Caki2 (cell line): ENCODE measurements around the gene DNAL1. TPM values are rescaled to one million over a fixed set of nuclear protein-coding genes. Genes with fewer than 3 reads are reported as not detected.

Experiments used
- DNase-seq: peaks from one replicate; pipeline ENCODE4 v3.0.0-alpha.2; 2015; ENCODE audit warnings: low read depth
- in situ Hi-C: cut with HindIII; loops from 2 replicates; pipeline ENCODE4 v1.10.0; 2016; ENCODE audit warnings: low sequenced_read_pairs, low pct_unique_long_range_greater_than_20kb, mixed read lengths
- total RNA-seq: library from RNA; depleted of rRNA; stranded (reverse); fragments of >200 nt; shearing (Covaris generic); gene quantifications from 2 replicates; pipeline ENCODE4 v1.2.3, GENCODE V29; 2014; ENCODE audit warnings: low replicate concordance

Gene DNAL1
- total RNA-seq, 1 experiment from 2014 or later = 3.7 TPM

DNA sequence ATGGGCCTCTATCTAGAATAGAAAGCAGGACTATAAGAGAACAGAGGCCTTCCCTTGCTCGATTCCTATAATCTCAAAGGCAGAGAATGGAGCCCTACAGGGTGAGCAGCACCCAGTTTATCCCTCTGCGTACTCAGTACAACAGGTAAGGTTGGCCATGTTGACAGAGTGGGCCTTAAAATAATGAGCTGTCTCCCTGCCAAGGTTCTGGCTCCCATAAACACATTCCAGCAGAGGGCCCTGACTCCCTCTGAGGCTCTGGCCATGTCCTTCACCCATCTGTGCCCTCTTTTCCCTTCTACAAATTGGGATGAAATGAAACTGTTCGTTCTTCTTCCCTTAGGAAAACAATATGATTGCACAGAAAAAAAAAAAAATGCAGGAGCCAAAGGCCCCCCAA is 86.3 kb downstream of the DNAL1 start:
- no peak for DNase-seq
- in situ Hi-C loops = no loop called here

GRCh38 chr14:73732006-73732405 is 87.2 kb downstream of the DNAL1 start:
- DNase-seq = no peak
- in situ Hi-C loops = no loop called here

- in situ Hi-C loops = no loop called here
These were observed 92.1 kb downstream of the DNAL1 start for GRCh38 chr14:73736842-73737241.

GRCh38 chr14:73738518-73739173 is 93.9 kb downstream of the DNAL1 start:
- DNase-seq = no peak
- in situ Hi-C loops = no loop called here

More at GRCh38 chr14:73736842-73737241, 92.1 kb downstream of the DNAL1 start:
- DNase-seq = no peak

GRCh38 chr14:73739174-73739898 is 94.5 kb downstream of the DNAL1 start:
- no peak for DNase-seq
- in situ Hi-C loops = no loop called here

DNA sequence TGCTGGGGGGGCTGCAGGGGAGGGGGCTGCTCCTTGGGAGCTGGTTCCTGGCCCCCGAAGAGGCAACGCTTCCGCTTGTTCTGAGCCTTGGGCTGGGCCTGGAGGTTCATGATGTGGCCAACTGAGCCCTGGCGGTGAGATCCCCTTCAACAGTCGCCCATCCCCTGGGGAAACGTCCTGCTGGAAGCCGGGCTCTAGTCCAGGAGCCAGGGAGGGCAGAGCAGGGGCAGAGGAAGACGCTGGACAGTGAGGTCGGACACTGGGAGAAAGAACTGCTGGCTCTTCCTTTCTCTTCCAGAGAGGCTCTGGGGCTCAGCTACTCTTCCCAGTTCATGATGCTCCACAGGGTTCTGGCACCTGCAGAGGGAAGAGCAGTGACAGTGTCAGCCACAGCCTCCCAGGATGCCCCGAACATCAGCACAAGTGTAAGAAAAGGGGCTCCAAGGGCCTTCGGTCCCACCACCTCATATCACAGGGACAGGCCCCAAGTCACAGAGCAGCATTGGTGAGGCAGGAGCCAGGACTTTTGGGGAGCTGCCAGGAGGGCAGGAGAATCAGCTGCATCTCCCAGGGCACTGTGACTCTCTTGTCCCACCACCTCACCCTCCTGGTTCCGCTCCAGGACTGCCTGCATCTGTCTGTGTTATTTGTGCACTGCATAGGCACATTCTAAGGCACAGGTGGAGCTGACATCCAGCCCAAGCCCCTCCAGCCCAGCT is 95.3 kb downstream of the DNAL1 start:
- in situ Hi-C loops = no loop called here
- no peak for DNase-seq

- in situ Hi-C loops = no loop called here
- DNase-seq = no peak
These were observed 96.0 kb downstream of the DNAL1 start for GRCh38 chr14:73740618-73741326.

- in situ Hi-C loops = no loop called here
- DNase-seq = peak; percentile 57
These were observed 96.6 kb downstream of the DNAL1 start for GRCh38 chr14:73741386-73741875.

DNA sequence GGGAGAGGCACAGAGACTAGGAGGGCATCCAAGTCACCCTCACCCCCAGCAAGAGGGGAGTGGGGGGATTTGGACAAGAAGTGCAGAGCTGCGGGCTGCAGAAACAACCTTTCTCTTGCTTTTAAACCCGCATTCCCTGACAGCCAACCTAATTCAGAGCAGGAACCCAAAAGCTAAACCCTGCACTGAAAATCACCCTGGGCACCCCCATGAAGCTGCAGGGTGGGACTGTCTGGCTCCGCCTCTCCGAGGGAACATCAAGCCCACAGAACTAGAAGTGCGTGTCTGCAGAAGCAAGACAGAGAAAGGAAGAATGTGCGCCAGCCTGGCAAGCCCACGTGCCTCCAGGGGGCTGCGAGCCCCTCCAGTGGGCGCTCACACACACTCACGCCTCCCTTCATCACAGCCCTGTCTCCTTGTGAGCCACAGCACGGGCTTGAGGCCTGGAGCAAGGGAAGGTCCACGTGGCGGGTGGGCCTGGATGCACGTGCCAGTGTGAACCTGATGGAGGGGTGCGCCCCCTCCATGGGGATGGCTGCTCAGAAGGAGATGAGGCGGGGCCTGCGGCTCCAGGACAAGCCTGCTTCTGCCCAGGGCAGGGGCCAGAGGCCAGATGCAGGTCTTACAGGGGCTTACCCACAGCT is 97.2 kb downstream of the DNAL1 start:
- DNase-seq = no peak
- in situ Hi-C loops = no loop called here

- DNase-seq = no peak
- in situ Hi-C loops = no loop called here
These were observed 97.9 kb downstream of the DNAL1 start for GRCh38 chr14:73742520-73743238.

DNA sequence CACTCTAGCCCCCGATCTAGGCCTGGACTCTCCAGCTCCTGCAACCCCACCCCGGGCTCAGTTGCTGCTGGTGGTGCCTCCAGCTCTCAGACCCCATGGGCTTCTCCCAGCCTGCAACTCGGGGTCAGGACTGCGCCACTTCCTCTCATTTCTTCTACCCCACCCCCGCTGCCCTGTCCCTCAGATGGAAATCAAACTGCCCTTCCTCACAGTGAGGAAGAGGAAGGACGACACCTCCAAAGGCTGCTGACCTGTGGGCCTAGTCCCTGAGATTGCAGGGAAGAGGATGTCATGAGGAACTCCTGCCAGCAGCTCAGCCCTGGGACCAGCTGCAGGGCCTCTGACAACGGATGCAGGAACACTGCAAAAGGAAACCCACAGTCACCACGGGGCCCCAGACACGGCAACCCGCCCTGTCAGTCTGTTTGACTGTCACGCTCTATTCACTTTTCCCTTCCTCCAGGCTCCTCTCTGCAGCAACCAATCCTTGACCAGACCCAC is 98.7 kb downstream of the DNAL1 start:
- in situ Hi-C loops = no loop called here

DNA sequence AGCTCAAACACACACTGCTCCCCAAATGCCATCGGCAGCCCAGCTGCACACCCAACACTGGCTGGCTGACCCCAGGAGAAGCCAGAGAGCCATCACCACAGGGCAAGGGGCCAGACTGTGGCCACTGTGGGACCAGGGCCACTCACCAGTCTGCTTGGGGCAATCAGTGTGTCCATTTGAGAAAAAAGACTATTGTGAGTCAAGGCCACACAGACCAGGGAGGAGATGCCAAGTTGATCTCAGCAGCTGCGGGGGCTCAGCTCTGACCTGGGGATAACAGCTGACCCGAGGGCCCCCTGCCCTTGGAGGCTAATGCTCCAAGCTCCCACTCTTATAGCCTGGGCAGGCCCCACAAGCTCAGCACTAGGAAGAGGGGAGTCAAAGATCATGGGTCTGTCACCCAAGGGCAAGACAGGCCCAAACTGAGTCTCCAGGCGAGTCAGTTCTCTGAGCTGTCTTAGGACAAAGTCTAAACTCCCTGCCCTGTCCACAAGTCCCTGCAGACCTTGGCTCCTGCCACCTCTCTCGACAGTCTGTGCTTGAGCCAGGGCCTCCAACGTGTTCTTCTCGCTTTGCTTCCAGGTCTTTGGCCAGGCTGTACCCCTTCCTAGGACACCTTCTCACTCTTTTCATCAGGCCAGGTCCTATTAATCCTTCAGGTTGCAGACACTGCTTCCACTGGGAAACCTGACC is 99.5 kb downstream of the DNAL1 start:
- no peak for DNase-seq
- in situ Hi-C loops = no loop called here

More for the DNA sequence above, 98.7 kb downstream of the DNAL1 start:
- no peak for DNase-seq

DNA sequence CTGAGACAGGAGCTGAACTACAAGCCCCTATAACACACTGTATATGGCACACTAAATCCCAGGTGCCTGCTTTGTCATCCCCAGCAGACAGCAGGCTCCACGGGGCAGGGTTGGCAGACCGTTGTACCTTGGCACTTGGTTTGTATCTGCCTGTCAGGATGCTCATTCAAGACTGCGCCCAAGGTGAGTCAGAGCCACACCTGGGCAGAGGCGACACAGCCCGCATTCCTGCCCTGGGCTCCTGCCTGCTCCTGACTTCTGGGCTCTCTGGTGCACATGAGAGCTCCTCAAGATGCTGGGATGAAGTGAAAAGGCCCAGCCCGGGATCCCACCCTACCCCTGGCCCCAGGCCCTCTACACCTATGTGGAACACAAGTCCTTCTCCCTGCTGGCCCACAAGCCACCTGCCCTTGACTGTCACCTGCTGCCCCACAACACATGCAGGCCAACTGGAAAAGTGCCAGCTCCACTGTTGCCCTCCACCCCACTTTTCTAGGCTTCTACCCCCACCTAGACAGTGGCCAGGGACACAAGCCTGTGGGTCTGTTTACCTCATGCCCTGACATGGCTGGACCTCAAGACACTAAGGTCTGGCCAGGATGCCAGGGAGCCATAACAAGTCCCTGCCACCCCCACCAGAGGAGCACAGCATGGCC is 100.2 kb downstream of the DNAL1 start:
- in situ Hi-C loops = no loop called here
- no peak for DNase-seq

DNA sequence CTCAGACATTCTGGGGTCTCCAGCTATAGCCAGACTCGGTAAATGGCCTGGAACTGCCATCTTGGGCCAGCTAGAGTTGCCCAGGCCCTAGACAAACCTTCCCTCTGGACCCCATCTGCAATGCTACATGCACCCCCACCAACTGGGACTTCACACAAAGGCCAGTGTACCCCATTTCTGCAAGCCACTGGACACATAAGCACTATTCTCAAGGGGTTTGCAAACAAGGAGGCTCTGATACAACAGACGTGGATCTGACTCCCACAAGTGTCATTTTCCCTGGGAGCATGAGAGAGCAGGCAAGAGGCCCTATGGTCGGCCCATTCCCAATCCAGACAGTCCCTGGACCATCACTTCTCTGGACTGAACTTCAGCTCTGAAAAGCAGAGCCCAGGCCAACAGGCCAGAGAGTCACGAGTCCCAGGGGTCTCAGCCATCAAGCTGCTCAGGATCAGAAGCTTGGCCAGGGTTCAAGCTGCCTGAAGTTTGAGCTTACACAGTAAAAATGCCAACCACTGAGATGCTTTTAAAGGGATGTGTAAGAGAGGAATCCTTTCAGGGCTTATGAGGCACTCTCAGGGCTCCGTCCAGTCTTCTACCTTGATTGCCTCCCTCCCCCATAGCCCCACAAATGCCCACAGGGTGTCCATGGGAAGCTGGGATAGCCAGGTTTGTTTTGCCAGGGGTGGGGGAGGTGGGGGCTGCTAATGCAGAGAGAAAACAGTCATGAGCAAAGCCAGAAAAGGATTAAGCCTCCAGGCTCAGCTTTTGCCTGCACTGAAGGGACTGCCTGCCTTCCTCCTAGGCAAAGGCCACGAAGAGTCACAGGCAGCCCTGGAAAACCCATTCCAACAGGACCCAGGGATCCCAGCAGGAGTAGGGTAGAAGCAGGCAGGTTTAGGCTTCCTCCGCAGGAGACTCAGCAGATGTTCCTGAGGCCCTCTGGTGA is 101.1 kb downstream of the DNAL1 start:
- DNase-seq = no peak
- in situ Hi-C loops = no loop called here
